Measurements from ENCODE around the gene GPS2. TPM values are rescaled to one million over a fixed set of nuclear protein-coding genes. Genes with fewer than 3 reads are reported as not detected.

The GPS2 gene
- polyA plus RNA-seq, 3 donors = 95.6 to 101 (median 97.4) TPM

GRCh38 chr17:7307686-7308624 lies 7.2 kb downstream of the GPS2 start:
- no peak for DNase-seq (ENCODE audit: extremely low read depth in 1 of 11, low read depth in 9 of 11, low spot score in 4 of 11)

GRCh38 chr17:7306911-7307685 lies 8.1 kb downstream of the GPS2 start, which contains the start of gene EIF5A:
TSS of gene EIF5A (plus strand) at chr17:7307628. CDS start at chr17:7309636, 2,008 bp downstream.
- DNase-seq (ENCODE audit: extremely low read depth in 1 of 11, low read depth in 9 of 11, low spot score in 4 of 11) = peak; percentile 99 to 100 (median 100)

GRCh38 chr17:7304179-7304578 lies 11.0 kb downstream of the GPS2 start:
- DNase-seq (ENCODE audit: extremely low read depth in 1 of 11, low read depth in 9 of 11, low spot score in 4 of 11) = no peak

GRCh38 chr17:7296189-7296861 lies 18.8 kb downstream of the GPS2 start:
- peak in 5 of 11 donors; percentile 62 to 77 (median 72) for DNase-seq (ENCODE audit: extremely low read depth in 1 of 11, low read depth in 9 of 11, low spot score in 4 of 11)

- DNase-seq (ENCODE audit: extremely low read depth in 1 of 11, low read depth in 9 of 11, low spot score in 4 of 11) = no peak
These were observed 19.7 kb downstream of the GPS2 start for GRCh38 chr17:7295230-7296180.

GRCh38 chr17:7294614-7295153 lies 20.5 kb downstream of the GPS2 start, which contains the start of gene YBX2:
TSS of gene YBX2 (minus strand) at chr17:7294639. CDS start at chr17:7294500, 139 bp downstream.
- peak in 1 of 11 donors; percentile 54 for DNase-seq (ENCODE audit: extremely low read depth in 1 of 11, low read depth in 9 of 11, low spot score in 4 of 11)

GRCh38 chr17:7293816-7294613 lies 21.1 kb downstream of the GPS2 start:
- DNase-seq (ENCODE audit: extremely low read depth in 1 of 11, low read depth in 9 of 11, low spot score in 4 of 11) = no peak

GRCh38 chr17:7293159-7293558 lies 22.0 kb downstream of the GPS2 start:
- DNase-seq (ENCODE audit: extremely low read depth in 1 of 11, low read depth in 9 of 11, low spot score in 4 of 11) = no peak

- no peak for DNase-seq (ENCODE audit: extremely low read depth in 1 of 11, low read depth in 9 of 11, low spot score in 4 of 11)
These were observed 22.4 kb downstream of the GPS2 start for GRCh38 chr17:7292729-7293128.

- no peak for DNase-seq (ENCODE audit: extremely low read depth in 1 of 11, low read depth in 9 of 11, low spot score in 4 of 11)
These were observed 23.0 kb downstream of the GPS2 start for GRCh38 chr17:7292194-7292593.

- no peak for DNase-seq (ENCODE audit: extremely low read depth in 1 of 11, low read depth in 9 of 11, low spot score in 4 of 11)
These were observed 24.5 kb downstream of the GPS2 start for GRCh38 chr17:7290685-7291084.

- DNase-seq (ENCODE audit: extremely low read depth in 1 of 11, low read depth in 9 of 11, low spot score in 4 of 11) = no peak
These were observed 25.0 kb downstream of the GPS2 start for GRCh38 chr17:7290166-7290565.

GRCh38 chr17:7289256-7290032 lies 25.7 kb downstream of the GPS2 start:
- no peak for DNase-seq (ENCODE audit: extremely low read depth in 1 of 11, low read depth in 9 of 11, low spot score in 4 of 11)

GRCh38 chr17:7285679-7286078 lies 29.5 kb downstream of the GPS2 start:
- DNase-seq (ENCODE audit: extremely low read depth in 1 of 11, low read depth in 9 of 11, low spot score in 4 of 11) = no peak

GRCh38 chr17:7284911-7285310 lies 30.2 kb downstream of the GPS2 start:
- DNase-seq (ENCODE audit: extremely low read depth in 1 of 11, low read depth in 9 of 11, low spot score in 4 of 11) = no peak

- no peak for DNase-seq (ENCODE audit: extremely low read depth in 1 of 11, low read depth in 9 of 11, low spot score in 4 of 11)
These were observed 31.5 kb downstream of the GPS2 start for GRCh38 chr17:7283471-7284216.

Data from renal cortex interstitium (tissue), 11 donors.